COR-L47 (cell line): ENCODE results near the gene KCNIP4.
"Not testable (repeated sequence)": the region's sequence is repeated elsewhere in the genome, so short reads cannot be mapped to it uniquely, and the experiment has no call there.

Experiments used
- DNase-seq: peaks from one replicate; lab custom pipeline; 2025; lab: John Stamatoyannopoulos, UW

Gene KCNIP4

DNA sequence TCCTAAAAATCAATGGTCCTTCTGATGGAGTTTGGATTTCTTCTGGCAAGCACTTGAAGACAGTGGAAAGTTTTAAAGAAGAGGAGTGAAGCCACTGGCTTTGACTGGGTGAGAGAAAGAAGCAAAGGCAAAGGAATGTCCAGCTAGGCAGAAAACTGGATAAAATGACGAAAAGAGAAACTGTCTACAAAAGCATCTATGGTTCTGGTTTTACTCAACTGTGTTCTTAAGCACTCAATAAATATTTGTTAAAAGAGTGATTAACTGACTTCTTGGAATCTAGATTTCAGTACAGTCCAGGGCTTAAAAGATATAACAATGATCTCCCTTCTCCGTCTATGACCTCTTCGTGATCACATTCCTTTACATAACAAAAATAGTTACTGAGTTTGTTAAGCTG lies 1195.9 kb downstream of the KCNIP4 start:
- DNase-seq: no peak

DNA sequence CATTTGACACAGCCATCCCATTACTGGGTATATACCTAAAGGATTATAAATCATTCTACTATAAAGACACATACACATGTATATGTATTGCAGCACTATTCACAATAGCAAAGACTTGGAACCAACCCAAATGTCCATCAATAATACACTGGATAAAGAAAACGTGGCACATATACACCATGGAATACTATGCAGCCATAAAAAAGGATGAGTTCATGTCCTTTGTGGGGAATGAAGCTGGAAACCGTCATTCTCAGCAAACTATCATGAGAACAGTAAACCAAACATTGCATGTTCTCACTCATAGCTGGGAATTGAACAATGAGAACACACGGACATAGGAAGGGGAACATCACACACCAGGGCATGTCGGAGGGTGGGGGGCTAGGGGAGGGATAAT lies 1202.6 kb downstream of the KCNIP4 start:
- not testable (repeated sequence) for DNase-seq

GRCh38 chr4:20735931-20736330 lies 1212.6 kb downstream of the KCNIP4 start:
- no peak for DNase-seq

GRCh38 chr4:20724915-20725314 lies 1223.7 kb downstream of the KCNIP4 start:
- no peak for DNase-seq

DNA sequence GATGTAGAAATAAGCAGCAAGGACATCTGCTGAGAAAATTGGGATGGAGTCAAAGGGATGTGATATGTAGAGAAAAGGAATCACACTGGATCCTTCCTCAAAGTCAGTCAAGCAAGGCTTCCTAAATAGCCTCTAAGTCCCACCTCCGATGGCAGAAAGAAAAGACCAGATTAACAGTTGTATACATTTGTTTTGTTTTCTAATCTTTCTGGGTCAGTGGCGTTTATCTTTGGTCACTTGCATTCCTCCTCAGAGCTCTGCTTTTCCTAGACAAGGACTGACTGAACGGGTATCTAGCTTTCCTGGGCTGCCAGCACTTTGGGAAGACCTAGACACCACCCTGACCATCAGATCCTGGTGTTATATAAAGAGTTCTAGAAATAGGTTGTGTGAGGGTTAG lies 1225.1 kb downstream of the KCNIP4 start:
- DNase-seq: no peak

DNA sequence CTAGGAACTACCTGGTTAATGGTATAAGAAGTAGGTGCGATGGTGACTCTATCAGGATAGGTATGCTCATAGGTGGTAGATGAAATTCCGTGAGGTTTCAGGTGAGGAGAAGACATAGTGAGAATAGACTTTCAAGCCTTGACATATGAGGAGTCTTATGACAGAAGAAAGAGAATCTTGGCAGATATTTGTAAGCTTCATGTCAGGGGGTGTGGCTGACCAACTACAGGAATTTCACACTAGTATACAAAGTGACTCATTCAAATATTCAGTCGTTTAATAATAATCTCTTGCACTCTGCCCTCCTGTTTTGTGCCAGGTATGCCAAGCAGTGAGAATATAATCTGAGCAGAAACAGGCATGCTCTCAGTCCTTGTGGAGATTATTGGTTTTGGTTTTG lies 1225.6 kb downstream of the KCNIP4 start:
- DNase-seq: no peak

GRCh38 chr4:20711335-20711734 lies 1237.2 kb downstream of the KCNIP4 start:
- no peak for DNase-seq

DNA sequence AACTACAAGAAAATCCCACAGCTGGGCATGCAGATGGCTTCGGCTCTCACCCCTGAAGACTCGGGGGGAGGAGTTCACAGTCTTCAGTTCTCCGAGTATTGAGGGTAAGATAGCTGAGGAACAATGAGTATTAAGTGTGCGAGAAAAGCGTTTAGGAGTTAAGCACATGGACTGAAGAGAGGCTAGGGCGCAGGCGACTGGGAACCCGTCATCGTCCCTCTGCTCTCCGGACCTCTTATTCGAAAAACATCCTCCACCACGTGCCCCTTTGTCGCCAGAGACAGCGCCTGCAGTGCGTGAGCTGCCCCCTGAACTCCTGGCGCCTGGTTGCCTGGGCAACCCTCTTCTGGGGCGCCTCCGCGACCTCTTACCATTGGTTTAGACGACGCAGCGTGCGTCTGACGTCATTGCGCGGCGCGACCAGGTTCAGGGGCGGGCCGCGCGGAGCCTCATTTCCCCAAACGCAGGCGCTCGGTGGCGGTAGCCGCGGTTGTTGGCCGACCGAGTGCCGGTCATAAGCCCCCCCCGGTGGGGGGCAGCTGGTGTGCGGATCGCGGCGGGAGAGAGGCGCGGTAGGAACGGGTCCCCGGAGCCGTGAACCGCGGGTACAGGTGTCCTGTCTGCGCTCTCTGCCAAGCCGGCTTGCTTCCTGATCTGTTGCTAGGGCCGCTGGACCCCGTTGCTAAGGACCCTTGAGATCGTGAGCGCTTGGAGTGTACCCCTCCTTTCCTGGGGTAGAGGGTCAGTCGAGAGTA lies 1248.4 kb downstream of the KCNIP4 start, which contains the start of gene PACRGL:
Gene PACRGL, plus strand, starts transcription at position 452 of the 755 bp plus-strand sequence. CDS start 4,024 bp downstream, outside the sequence.
- DNase-seq: peak; percentile 98

- no peak for DNase-seq
These were observed 1249.8 kb downstream of the KCNIP4 start for GRCh38 chr4:20698820-20699219.

GRCh38 chr4:20698382-20698781 lies 1250.2 kb downstream of the KCNIP4 start:
- DNase-seq: no peak

GRCh38 chr4:20696815-20697214 lies 1251.8 kb downstream of the KCNIP4 start:
- no peak for DNase-seq

DNA sequence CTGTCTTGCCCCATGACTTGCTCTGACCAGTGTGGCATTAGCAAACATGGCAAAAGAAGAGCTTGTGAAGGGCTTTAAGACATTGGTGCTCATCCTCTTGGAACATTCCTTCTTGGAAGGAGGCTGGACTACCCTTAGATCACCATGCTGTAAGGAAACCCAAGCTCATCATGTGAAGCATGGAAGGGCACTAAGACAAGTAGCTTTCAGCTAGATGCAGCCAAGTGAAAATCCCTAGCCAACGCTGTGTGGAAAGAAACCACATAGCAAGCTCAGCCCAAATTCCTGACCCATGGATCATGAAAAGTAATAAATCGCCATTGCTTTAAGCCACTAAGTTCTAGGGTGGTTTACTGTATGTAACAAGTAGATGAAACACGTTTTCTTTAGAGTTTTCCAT lies 1260.7 kb downstream of the KCNIP4 start:
- no peak for DNase-seq

DNA sequence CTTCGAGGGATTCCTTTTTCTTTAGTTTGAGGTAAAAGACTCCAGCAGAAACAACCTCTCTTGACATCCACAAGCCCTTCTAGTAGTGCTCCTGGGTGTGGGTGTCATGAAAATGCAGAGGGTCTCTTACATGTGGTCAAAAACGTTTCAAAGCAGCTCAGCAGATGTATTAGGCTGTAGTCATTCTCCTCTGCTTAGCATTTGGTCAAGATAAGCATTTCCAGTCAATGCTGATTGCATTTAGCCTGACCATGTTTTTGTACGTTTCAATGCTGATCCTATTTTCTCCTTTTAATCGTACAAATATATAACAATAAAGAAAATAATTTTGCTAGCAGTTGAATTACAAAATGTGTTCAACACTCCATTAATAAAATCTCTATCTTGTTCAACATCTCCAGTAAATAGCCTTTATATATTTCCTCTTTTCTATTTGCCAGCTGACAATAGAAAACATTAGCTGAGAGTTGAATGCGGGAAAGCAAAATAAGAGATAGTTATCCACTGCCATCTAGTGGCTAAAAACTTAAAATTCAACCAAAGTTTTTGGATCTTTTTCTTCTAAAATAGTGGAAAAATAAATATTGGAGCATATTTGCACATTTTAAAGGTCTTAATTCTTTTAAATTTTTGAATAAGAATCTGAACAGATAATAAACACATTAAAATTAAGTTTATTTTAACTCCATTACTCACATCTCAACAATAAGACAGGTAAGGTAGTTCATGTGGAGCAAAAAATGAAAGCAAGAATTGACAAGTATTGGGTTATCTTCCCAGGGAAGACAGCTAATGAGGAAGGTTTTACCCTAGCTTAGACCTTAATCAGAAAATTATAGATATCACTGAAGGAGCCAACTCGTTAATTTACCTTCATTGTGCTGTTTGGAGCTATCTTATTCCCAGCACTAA lies 1263.5 kb downstream of the KCNIP4 start:
- peak; percentile 27 for DNase-seq

DNA sequence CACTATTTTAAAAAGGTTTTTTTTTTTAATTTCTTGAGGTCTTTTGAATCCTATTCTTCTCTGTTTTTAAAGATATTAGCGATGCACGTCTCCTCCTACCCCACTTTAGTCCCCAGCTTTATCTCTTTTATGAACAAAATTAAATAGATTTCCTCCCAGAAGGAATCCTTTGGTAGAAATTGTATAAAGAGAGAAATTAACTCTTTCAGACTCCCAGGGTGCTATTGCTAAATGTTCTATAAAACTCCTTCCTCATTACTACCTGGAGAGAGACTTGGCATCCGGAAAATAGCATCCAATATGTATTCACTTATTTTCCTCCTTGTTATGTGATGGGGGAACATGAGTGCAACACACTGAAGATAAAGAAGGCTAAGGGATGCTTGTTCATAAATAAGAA lies 1264.8 kb downstream of the KCNIP4 start:
- DNase-seq: no peak

DNA sequence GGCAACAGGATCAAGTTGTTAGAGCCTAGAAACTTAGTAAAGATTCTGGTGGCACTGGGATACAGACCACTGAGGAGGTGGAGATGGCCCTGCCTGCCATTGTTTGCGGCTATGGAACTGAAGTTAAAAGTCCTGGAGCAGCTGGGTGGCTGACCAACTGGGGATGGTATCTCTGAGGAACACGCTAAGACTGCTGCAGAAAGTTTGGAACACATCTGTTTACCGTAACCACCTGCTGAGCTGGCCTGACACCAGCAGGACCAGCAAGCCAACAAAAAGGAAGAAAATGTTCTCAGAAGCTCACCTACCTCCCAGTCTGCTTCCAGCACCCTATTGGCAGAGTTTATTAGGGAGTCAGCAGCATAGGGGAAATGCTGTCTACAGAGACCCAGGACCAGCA lies 1265.7 kb downstream of the KCNIP4 start:
- no peak for DNase-seq

- DNase-seq: no peak
These were observed 1267.3 kb downstream of the KCNIP4 start for GRCh38 chr4:20681271-20681670.

DNA sequence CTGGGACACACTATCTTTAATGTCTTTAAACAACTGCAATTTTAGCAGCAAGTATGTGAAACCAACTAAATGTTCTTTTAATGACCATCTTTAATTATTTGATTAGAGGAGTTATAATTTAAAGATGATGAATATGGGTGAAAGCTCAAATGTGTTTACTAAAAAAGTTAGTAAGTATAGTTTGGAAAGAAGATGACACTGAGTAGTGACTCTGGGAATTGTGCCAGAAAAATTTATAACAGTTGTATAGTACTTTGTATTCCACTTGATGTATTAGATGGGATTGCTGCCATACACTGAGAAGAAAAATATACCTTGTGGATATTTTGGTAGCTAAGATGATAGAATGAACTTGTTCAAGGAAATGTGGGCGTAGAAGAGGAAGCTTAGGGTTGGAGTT lies 1267.8 kb downstream of the KCNIP4 start:
- DNase-seq: no peak

- DNase-seq: no peak
These were observed 1268.6 kb downstream of the KCNIP4 start for GRCh38 chr4:20679951-20680350.
